Thyroid gland (tissue), 4 donors: Measurements from ENCODE around the gene FAM83F. TPM values are rescaled to one million over a fixed set of nuclear protein-coding genes. Genes with fewer than 3 reads are reported as not detected.
"Not testable (repeated sequence)": the region's sequence is repeated elsewhere in the genome, so short reads cannot be mapped to it uniquely, and the experiment has no call there.

Source experiments
- DNase-seq, 2 donors: peaks; one replicate each; pipeline ENCODE4 v3.0.0-alpha.2; 2019
- H3K27ac ChIP-seq, 3 donors: fragments of 200-600 bp; sonication (generic); 1 replicate in 2 of 3; 2 replicates in 1 of 3; pipeline ENCODE4 v1.5.1; 2016 to 2019; ENCODE audit warnings: mild to moderate bottlenecking in 1 of 3, moderate library complexity in 1 of 3
- H3K27me3 ChIP-seq: fragments of 200-600 bp; sonication (generic); one replicate; pipeline ENCODE4 v1.5.1; 2019
- H3K36me3 ChIP-seq, 2 donors: fragments of 200-600 bp; sonication (generic); one replicate each; pipeline ENCODE4 v1.5.1; 2016 to 2019
- H3K4me1 ChIP-seq, 2 donors: fragments of 200-600 bp; sonication (generic); one replicate each; pipeline ENCODE4 v1.5.1; 2017 to 2019
- H3K4me3 ChIP-seq, 3 donors: fragments of 200-600 bp; sonication (generic); replicated peaks in 1 of 3; 1 replicate in 2 of 3; 2 replicates in 1 of 3; pipeline ENCODE4 v1.5.1; 2016; ENCODE audit warnings: mild to moderate bottlenecking in 1 of 3
- H3K9me3 ChIP-seq: fragments of 200-600 bp; sonication (generic); one replicate; pipeline ENCODE4 v1.5.1; 2017
- CTCF ChIP-seq, 6 experiments: fragments of 200-600 bp in 3 of 6; fragments of 450-650 bp in 3 of 6; sonication (generic) in 3 of 6; IDR thresholded peaks; one replicate each; pipeline ENCODE4 v1.5.1; 2016 to 2019; ENCODE audit warnings: antibody characterized with exemption in 6 of 6, mild to moderate bottlenecking in 2 of 6, inconsistent platforms in 1 of 6, moderate library complexity in 1 of 6
- POLR2A ChIP-seq, 2 donors: fragments of 450-650 bp; IDR thresholded peaks; one replicate each; pipeline ENCODE4 v1.6.1; 2017; ENCODE audit warnings: antibody characterized with exemption in 2 of 2, mild to moderate bottlenecking in 2 of 2, moderate library complexity in 1 of 2
- WGBS, 2 donors: methylation state at CpG; one replicate each; pipeline ENCODE4 v1.1.5; 2017; 5-methylcytosine and 5-hydroxymethylcytosine counted together
- intact Hi-C: fragments of 100-400 bp; cut with DNase I; formaldehyde crosslinking; loops from one replicate; pipeline ENCODE4 v1.15.1; 2023
- total RNA-seq, 4 donors: library from RNA; depleted of rRNA; stranded (reverse); fragments of >200 nt; gene quantifications; one replicate each; pipeline ENCODE4 v1.2.3, GENCODE V29; 2016

Gene FAM83F
- total RNA-seq, 4 donors from 2014 or later: 19.2 to 35.6 (median 26.1) TPM

- intact Hi-C loops: loop anchor here (5.0 kb wide), 1 partner anchor 487 kb away; no protein-coding TSS in a partner anchor
- no peak for TF ChIP-seq POLR2A (IDR thresholded peaks at IDR 0.05)
- peak; percentile 54 to 83 (median 78) for TF ChIP-seq CTCF (IDR thresholded peaks at IDR 0.05)
- Histone ChIP-seq H3K4me1 (peaks cover 22 to 32% of the 10 kb centered on the region in 2 donors), H3K9me3 (no peaks in the 10 kb centered on the region), H3K27me3 (no peaks in the 10 kb centered on the region), H3K4me3 (no peak overlapping the region), H3K36me3 (peaks cover 10 to 16% of the 10 kb centered on the region in 2 donors), H3K27ac (peak overlapping the region in 1 of 3 donors; percentile 39)
- 43 to 49% methylated on average over 16 of the region's 16 CpGs for WGBS, 2 donors
- peak; percentile 73 to 76 for DNase-seq
Measured at GRCh38 chr22:40024201-40025061, 29.7 kb downstream of the FAM83F start.

GRCh38 chr22:40025062-40025379, 30.3 kb downstream of the FAM83F start:
- H3K4me1 ChIP-seq: peaks cover 22 to 32% of the 10 kb centered on the region in 2 donors
- DNase-seq, H3K9me3 ChIP-seq, H3K27ac ChIP-seq, H3K4me3 ChIP-seq, H3K27me3 ChIP-seq, intact Hi-C loops: not testable (repeated sequence)
- 47 to 52% methylated on average over 5 of the region's 5 CpGs for WGBS, 2 donors
- peaks cover 11 to 14% of the 10 kb centered on the region in 2 donors for H3K36me3 ChIP-seq

GRCh38 chr22:40025856-40026255, 31.1 kb downstream of the FAM83F start:
- Histone ChIP-seq H3K9me3 (no peaks in the 10 kb centered on the region), H3K36me3 (peaks cover 9 to 14% of the 10 kb centered on the region in 2 donors), H3K4me3 (no peak overlapping the region), H3K4me1 (peaks cover 22 to 37% of the 10 kb centered on the region in 2 donors), H3K27ac (peak overlapping the region in 1 of 3 donors; percentile 17), H3K27me3 (no peaks in the 10 kb centered on the region)
- WGBS, 2 donors: 90 to 92% methylated on average over 6 to 10 of the region's 10 CpGs
- TF ChIP-seq POLR2A (IDR thresholded peaks at IDR 0.05): no peak
- TF ChIP-seq CTCF (IDR thresholded peaks at IDR 0.05): no peak
- intact Hi-C loops: no loop called here
- no peak for DNase-seq

GRCh38 chr22:40026641-40027040, 31.9 kb downstream of the FAM83F start:
- no peaks in the 10 kb centered on the region for H3K27me3 ChIP-seq
- 82 to 90% methylated on average over 6 to 7 of the region's 7 CpGs for WGBS, 2 donors
- H3K27ac ChIP-seq: peak overlapping the region; percentile 14 to 78 (median 59)
- no peak for TF ChIP-seq CTCF (IDR thresholded peaks at IDR 0.05)
- no peak for TF ChIP-seq POLR2A (IDR thresholded peaks at IDR 0.05)
- H3K36me3 ChIP-seq: peaks cover 4 to 9% of the 10 kb centered on the region in 2 donors
- H3K4me3 ChIP-seq: no peak overlapping the region
- DNase-seq: no peak
- H3K4me1 ChIP-seq: peaks cover 27 to 45% of the 10 kb centered on the region in 2 donors
- intact Hi-C loops: no loop called here
- no peaks in the 10 kb centered on the region for H3K9me3 ChIP-seq

- no peaks in the 10 kb centered on the region for H3K9me3 ChIP-seq
- no peaks in the 10 kb centered on the region for H3K27me3 ChIP-seq
- no peak for TF ChIP-seq CTCF (IDR thresholded peaks at IDR 0.05)
- peak in 1 of 2 donors; percentile 22 for TF ChIP-seq POLR2A (IDR thresholded peaks at IDR 0.05)
- H3K4me3 ChIP-seq: no peak overlapping the region
- 55 to 73% methylated on average over 17 to 21 of the region's 21 CpGs for WGBS, 2 donors
- peak; percentile 57 to 76 for DNase-seq
- peak overlapping the region; percentile 59 to 78 (median 62) for H3K27ac ChIP-seq
- H3K36me3 ChIP-seq: peaks cover 0 to 4% of the 10 kb centered on the region in 2 donors
- H3K4me1 ChIP-seq: peaks cover 34 to 51% of the 10 kb centered on the region in 2 donors
- intact Hi-C loops: no loop called here
Measured at GRCh38 chr22:40027191-40028097, 32.7 kb downstream of the FAM83F start.
